ENCODE measurements around the gene MILR1.

Gene MILR1, protein sequence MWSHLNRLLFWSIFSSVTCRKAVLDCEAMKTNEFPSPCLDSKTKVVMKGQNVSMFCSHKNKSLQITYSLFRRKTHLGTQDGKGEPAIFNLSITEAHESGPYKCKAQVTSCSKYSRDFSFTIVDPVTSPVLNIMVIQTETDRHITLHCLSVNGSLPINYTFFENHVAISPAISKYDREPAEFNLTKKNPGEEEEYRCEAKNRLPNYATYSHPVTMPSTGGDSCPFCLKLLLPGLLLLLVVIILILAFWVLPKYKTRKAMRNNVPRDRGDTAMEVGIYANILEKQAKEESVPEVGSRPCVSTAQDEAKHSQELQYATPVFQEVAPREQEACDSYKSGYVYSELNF

DNA sequence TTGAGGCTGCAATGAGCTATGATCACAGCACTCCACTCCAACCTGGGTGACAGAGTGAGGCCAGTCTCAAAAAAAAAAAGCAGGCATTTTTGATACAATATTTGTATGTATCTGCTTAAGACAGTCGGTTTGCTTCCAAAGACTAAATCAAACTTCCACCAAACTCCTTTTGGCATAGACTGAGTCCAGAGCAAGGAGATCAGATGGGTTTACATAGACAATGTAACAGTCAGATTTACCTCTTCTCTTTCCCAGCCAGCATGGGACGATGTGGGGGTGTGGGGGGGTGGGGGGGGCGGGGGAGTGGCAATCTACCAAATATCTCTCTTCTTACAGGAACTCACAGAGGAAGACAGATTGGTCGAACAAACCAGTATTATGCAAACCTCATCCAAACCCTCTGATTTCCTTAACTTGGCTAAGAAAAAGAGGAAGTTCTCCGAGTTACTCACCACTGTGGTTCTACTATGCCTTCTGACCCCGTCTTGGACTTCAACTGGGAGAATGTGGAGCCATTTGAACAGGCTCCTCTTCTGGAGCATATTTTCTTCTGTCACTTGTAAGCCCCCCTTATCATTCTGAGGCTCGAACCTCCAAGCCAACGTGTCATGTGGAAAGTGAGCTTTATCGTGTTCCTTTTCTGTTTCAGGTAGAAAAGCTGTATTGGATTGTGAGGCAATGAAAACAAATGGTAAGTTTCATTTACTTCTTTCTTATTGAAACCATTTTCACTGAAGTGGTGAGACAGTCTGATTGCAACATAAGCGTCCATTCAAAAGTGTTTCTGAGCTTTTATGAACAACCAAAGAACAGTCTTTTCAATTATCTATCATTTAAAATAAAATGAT is at the start of gene MILR1:
TSS of gene MILR1 (plus strand) at position 451 of the 848 bp plus-strand sequence. CDS start at position 505, 54 bp downstream.
- Histone ChIP-seq H3K9ac (ENCODE audit: low read length) (peak within 1 kb of the TSS; percentile 19; the same call in 1 of the 2 replicates), H3K4me3 (ENCODE audit: low read length) (peak within 1 kb of the TSS; percentile 48), H3K79me2 (ENCODE audit: low read length) (no peaks in the 10 kb centered on the region), H3K9me3 (ENCODE audit: insufficient read depth, low read length) (no peaks in the 10 kb centered on the region), H3K27me3 (ENCODE audit: low read depth, low read length) (no peaks in the 10 kb centered on the region), H3K4me2 (ENCODE audit: low read length) (peak within 1 kb of the TSS; percentile 71), H2AFZ (ENCODE audit: low read depth, low read length) (peak within 1 kb of the TSS; percentile 66), H3K27ac (ENCODE audit: low read length) (peak within 1 kb of the TSS; percentile 12), H3K4me1 (ENCODE audit: low read length) (peaks cover 11% of the 10 kb centered on the region), H4K20me1 (ENCODE audit: insufficient read depth, low read length) (no peaks in the 10 kb centered on the region), H3K36me3 (replicated peaks; ENCODE audit: low read depth, low read length) (no peaks in the 10 kb centered on the region)
- TF ChIP-seq, protein P1, sequence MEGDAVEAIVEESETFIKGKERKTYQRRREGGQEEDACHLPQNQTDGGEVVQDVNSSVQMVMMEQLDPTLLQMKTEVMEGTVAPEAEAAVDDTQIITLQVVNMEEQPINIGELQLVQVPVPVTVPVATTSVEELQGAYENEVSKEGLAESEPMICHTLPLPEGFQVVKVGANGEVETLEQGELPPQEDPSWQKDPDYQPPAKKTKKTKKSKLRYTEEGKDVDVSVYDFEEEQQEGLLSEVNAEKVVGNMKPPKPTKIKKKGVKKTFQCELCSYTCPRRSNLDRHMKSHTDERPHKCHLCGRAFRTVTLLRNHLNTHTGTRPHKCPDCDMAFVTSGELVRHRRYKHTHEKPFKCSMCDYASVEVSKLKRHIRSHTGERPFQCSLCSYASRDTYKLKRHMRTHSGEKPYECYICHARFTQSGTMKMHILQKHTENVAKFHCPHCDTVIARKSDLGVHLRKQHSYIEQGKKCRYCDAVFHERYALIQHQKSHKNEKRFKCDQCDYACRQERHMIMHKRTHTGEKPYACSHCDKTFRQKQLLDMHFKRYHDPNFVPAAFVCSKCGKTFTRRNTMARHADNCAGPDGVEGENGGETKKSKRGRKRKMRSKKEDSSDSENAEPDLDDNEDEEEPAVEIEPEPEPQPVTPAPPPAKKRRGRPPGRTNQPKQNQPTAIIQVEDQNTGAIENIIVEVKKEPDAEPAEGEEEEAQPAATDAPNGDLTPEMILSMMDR (IDR thresholded peaks at IDR 0.05; ENCODE audit: low read depth, low read length): no peak
- no peak for TF ChIP-seq EZH2phosphoT487 (IDR thresholded peaks at IDR 0.05; ENCODE audit: low read depth)

DNA sequence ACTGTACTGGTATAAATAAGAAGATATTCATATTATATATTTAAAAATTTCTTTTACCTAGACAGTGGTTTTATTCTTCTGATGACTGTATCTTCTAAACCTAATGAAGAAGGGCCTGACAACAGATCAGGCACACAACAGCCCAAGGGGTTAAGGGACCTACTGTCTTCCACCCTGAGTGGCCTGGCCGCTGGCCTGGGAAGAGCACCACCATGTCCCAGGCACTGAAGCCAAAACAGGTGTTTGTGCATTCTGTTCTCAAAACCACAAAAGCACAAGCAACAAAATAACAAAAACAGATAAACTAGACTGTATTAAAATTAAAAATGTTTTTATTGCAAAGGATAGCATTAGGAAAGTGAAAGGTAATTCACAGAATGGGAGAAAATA is 49.2 kb upstream of the MILR1 start:
- H3K36me3 ChIP-seq (replicated peaks; ENCODE audit: low read depth, low read length): no peaks in the 10 kb centered on the region
- H3K79me2 ChIP-seq (ENCODE audit: low read length): no peaks in the 10 kb centered on the region
- no peak overlapping the region for H2AFZ ChIP-seq (ENCODE audit: low read depth, low read length)
- no peaks in the 10 kb centered on the region for H3K27me3 ChIP-seq (ENCODE audit: low read depth, low read length)
- H3K9me3 ChIP-seq (ENCODE audit: insufficient read depth, low read length): no peaks in the 10 kb centered on the region
- no peak overlapping the region for H3K4me3 ChIP-seq (ENCODE audit: low read length)
- no peak overlapping the region for H3K27ac ChIP-seq (ENCODE audit: low read length)
- no peaks in the 10 kb centered on the region for H4K20me1 ChIP-seq (ENCODE audit: insufficient read depth, low read length)
- no peak overlapping the region for H3K9ac ChIP-seq (ENCODE audit: low read length)
- H3K4me2 ChIP-seq (ENCODE audit: low read length): no peak overlapping the region
- TF ChIP-seq EZH2phosphoT487 (IDR thresholded peaks at IDR 0.05; ENCODE audit: low read depth): no peak
- TF ChIP-seq, protein P1 (IDR thresholded peaks at IDR 0.05; ENCODE audit: low read depth, low read length): no peak
- H3K4me1 ChIP-seq (ENCODE audit: low read length): peaks cover 22% of the 10 kb centered on the region

DNA sequence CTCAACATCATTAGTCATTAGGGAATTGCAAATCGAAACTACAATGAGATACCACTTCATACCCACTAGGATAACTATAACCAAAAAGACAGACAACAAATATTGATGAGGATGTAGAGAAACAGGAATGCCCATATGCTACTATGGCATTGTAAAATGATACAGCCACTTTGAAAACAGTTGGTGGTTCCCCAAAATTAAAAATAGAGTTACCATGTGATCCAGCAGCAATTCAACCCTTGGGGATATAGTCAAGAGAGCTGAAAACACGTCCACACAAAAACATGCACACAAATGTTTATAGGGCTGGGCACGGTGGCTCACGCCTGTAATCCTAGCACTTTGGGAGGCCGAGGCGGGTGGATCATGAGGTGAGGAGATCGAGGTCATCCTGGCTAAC is 48.3 kb upstream of the MILR1 start:
- H3K9ac ChIP-seq (ENCODE audit: low read length): no peak overlapping the region
- no peaks in the 10 kb centered on the region for H4K20me1 ChIP-seq (ENCODE audit: insufficient read depth, low read length)
- no peaks in the 10 kb centered on the region for H3K36me3 ChIP-seq (replicated peaks; ENCODE audit: low read depth, low read length)
- no peaks in the 10 kb centered on the region for H3K27me3 ChIP-seq (ENCODE audit: low read depth, low read length)
- no peak for TF ChIP-seq EZH2phosphoT487 (IDR thresholded peaks at IDR 0.05; ENCODE audit: low read depth)
- TF ChIP-seq, protein P1 (IDR thresholded peaks at IDR 0.05; ENCODE audit: low read depth, low read length): no peak
- H3K27ac ChIP-seq (ENCODE audit: low read length): no peak overlapping the region
- no peaks in the 10 kb centered on the region for H3K9me3 ChIP-seq (ENCODE audit: insufficient read depth, low read length)
- H3K79me2 ChIP-seq (ENCODE audit: low read length): no peaks in the 10 kb centered on the region
- no peak overlapping the region for H3K4me3 ChIP-seq (ENCODE audit: low read length)
- peaks cover 26% of the 10 kb centered on the region for H3K4me1 ChIP-seq (ENCODE audit: low read length)
- no peak overlapping the region for H3K4me2 ChIP-seq (ENCODE audit: low read length)
- no peak overlapping the region for H2AFZ ChIP-seq (ENCODE audit: low read depth, low read length)

DNA sequence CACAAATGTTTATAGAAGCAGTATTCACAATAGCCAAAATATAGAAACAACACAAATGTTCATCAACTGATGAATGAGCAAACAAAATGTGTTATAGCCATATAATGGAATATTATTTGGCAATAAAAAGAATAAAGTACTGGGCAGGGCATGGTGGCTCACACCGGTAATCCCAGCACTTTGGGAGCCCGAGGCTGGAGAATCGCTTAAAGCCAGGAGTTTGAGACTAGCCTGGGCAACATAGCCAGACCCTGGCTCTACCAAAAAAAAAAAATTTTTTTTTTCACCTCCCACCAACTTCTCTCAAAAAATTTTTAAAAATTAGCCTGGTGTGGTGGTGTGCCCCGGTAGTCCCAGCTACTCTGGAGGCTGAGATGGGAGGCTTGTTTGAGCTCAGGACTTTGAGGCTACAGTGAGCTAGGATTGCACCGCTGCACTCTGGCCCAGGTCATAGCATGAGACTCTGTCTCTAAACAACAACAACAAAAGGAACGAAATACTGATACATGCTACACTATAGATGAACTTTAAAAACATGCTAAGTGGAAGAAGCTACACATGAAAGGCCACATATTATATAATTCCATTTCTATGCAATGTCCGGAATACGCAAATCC is 47.6 kb upstream of the MILR1 start:
- no peaks in the 10 kb centered on the region for H3K27me3 ChIP-seq (ENCODE audit: low read depth, low read length)
- no peaks in the 10 kb centered on the region for H3K9me3 ChIP-seq (ENCODE audit: insufficient read depth, low read length)
- H3K4me3 ChIP-seq (ENCODE audit: low read length): no peak overlapping the region
- H2AFZ ChIP-seq (ENCODE audit: low read depth, low read length): no peak overlapping the region
- no peaks in the 10 kb centered on the region for H3K79me2 ChIP-seq (ENCODE audit: low read length)
- H3K4me2 ChIP-seq (ENCODE audit: low read length): no peak overlapping the region
- H3K4me1 ChIP-seq (ENCODE audit: low read length): peaks cover 20% of the 10 kb centered on the region
- no peaks in the 10 kb centered on the region for H3K36me3 ChIP-seq (replicated peaks; ENCODE audit: low read depth, low read length)
- no peaks in the 10 kb centered on the region for H4K20me1 ChIP-seq (ENCODE audit: insufficient read depth, low read length)
- no peak overlapping the region for H3K27ac ChIP-seq (ENCODE audit: low read length)
- no peak for TF ChIP-seq EZH2phosphoT487 (IDR thresholded peaks at IDR 0.05; ENCODE audit: low read depth)
- TF ChIP-seq, protein P1 (IDR thresholded peaks at IDR 0.05; ENCODE audit: low read depth, low read length): no peak
- H3K9ac ChIP-seq (ENCODE audit: low read length): no peak overlapping the region
